GM19438 (cell line): ENCODE data around the gene ANK2.

Source experiments
- ATAC-seq: cut with Tn5 transposase; IDR thresholded peaks from one replicate; pipeline ENCODE4 v1.9.1; 2021; ENCODE audit warnings: low read depth; ENCODE audit not compliant: unreplicated experiment

The ANK2 gene

DNA sequence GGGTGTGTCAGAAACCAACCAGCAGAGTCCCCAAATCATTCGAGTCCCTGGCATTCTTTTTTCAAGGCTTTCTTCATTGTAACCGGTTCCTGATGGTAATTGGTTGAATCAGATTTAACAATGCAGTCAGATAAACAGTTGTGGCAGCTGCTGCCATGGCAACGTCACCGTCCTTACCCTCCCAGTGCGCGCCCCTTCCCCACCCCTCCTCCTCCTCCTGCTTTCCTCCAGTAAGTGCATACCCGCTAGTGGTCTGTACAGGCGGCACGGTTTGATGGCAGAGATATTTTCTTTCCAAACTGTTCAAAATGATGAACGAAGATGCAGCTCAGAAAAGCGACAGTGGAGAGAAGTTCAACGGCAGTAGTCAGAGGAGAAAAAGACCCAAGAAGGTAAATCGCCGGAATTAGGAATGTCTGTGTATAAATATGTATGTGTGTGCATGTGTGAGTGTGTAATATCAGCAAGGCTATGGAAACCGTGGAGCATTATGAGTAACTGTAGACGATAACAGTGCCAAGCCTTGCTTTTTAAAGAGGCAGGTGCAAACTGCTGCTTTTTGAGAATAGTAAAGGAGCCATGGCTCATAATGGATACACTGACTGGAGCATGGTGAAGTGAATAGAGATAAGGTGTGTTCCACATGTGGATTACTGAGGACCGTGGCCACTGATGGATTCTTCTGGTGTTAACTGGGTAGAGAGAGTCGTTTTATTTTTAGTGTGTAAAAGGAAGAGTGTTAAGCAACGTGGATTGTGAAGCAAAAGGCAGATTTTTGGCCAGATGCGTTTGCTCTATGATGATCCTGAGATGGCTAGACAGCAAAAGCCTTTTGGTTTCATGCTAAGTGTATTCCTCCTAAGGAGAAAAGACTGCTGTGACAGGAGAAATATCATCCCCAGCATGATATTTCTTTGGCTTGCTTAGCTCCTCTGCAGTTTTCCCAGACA, at the start of gene ANK2:
TSS of gene ANK2 (plus strand) at position 233 of the 950 bp plus-strand sequence. CDS start at position 309, 76 bp downstream.
- no peak for ATAC-seq

DNA sequence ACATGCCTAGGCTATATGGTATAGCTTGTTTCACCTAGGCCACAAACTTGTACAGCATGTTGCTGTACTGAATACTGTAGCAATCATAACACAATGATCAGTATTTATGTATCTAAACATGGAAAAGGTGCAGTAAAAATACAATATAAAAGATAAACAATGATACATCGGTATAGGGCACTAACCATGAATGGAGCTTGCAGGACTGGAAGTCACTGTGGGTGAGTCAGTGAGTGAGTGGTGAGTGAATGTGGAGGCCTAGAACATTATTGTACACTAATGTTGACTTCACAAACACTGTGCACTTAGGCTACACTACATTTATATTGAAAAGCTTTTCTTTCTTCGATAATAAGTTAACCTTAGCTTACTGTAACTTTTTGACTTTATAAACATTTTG, 45.6 kb upstream of the ANK2 start:
- ATAC-seq, result no peak

DNA sequence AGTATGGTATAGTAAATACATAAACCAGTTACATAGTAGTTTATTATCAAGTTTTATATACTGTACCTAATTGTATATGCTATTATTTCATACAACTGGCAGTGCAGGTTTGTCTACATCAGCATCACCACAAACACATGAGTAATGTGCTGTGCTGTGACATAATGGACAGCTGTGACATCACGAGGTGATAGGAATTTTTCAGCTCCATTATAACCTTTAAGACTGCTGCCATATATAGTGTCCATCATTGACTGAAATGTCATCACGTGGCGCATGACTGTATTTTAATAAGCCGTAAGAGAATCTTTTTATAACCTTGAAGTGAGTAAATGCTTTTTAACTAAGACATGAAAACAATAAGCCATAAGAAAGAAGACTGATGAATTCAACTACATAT, 44.8 kb upstream of the ANK2 start:
- ATAC-seq, result no peak

DNA sequence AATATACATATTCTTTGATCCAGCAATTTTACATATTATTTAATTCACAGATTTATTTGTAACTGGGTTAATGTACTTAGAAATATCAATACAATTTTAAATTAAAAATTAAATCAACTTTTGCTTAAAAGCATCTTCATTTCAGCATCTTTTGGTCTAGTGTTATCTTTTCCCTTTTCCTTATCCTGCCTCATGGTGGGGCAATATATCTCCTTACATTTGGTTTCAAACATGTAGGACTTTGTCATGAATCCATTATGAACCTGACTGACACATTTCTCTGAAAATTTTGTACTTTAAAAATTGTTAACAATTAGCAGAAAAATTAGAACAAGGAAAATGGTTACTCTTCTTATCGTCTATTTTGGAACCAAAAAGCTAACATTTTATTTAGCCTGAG, 42.8 kb upstream of the ANK2 start:
- ATAC-seq, result no peak

DNA sequence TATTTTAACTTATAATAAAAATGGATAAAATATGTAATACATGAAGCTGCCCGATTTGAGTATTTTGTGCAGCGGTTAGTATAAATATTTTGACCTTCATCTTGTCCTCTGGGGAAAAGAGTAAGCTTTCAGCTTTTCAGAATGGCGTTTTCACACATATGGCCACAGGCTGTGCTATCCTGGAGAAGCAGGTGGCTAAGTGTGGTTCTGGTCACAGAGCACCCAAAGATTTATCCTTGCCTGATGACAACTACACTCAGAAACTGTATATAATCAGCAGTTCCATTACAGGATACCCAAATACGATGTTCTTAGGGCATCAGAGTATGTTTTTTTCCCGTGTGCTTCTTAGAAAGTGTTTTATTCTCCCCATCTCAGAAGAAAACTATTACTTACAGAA, 42.3 kb upstream of the ANK2 start:
- no peak for ATAC-seq

DNA sequence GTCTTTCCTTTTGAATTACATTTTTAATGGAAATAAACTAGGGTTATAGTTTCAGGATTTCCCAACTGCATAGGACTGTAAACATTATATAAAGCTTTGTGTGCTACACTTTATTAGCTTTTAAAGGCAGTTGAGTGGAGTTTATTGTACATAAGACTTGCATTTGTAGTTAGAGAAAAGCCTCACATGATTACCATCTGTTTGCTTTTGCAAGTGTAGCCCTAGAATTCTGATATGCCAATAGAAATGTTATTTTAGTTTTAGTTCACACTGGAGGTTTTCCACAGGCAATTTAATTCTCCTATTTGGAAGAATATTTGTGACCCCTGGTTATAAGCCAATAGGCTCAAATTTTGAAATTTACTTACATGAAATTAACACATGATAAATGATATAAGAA, 41.3 kb upstream of the ANK2 start:
- no peak for ATAC-seq

DNA sequence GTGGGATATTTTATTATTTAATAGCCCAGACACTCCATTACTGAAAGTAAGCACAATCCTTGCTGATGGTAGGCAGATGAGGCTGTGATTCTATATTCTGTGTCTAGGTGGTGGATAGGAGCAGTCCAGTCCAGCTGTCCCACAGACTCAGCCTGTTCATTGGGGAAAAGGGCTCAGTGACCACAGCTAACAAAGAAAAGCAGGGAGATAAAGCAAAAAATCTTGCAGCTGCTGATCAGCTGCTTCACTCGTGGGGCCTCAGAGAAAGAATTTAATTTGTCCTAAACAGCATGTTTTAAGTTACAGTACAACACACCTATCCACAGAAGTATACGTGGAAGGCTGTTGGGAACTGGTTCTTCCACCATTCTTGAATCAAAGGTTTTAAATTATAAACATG, 40.7 kb upstream of the ANK2 start:
- no peak for ATAC-seq

DNA sequence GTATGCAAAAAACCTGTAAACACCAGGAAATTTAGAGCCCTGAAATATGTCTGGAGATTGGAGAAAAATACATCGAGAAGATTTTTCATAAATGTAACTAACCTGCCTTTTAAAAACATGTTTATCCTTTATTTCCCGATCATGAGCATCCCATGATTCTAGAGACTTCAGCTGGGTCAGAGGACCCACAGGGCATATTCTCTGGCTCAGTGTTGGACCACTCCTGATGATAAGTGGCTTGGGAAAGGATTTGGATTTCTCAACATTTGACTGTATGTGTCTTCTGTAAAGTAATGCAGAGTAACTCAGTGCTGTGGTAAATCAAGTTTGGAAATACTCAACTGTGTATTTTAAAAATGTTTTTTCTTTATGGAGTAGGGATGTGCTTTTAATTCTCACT, 40.0 kb upstream of the ANK2 start:
- ATAC-seq, result no peak

DNA sequence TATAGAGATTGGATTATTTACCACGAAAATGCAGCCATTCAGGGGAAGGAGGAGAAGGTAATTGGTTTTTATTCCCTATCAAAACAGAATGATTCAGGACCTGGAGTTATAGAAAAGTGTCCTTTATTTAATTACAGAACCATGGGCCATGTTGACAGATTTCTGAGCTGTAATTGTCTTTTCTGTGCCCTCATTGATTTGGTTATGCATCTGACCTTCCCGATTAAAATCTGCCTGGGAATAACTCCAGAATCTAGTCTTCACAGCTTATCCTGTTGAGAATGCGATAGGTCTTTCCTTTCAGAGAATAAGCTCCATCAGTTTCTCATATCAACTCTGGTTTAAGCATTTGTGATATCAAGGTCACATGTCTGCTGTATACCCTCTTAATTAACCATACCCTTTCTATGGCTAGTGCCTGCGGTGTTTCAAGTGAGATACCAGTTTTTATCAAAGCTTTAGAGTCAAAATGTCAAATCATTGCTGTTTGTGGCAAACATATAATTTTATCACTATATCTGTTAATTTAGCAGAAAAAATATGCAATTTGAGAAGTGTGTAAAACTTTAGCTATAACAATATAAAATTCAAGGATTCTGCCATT, 37.2 kb upstream of the ANK2 start:
- ATAC-seq, result no peak

DNA sequence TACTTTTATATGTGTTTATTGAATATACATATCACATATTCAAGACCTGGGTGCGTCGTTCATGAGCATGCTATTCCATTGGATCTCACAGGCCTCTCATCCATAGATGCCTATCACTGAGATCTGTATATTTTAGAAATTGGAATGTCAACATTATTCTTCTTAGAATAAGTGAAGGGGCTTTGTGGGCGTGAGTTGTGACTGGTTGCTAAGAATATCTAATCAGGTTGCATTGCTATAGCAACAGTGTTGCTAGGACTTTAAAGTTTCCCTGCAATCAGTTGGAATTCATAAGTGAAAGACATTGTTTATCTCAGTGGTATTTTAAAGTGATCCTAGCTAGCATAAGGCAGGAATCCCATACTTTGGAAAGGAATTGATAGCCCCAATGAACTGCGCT, 36.7 kb upstream of the ANK2 start:
- no peak for ATAC-seq

DNA sequence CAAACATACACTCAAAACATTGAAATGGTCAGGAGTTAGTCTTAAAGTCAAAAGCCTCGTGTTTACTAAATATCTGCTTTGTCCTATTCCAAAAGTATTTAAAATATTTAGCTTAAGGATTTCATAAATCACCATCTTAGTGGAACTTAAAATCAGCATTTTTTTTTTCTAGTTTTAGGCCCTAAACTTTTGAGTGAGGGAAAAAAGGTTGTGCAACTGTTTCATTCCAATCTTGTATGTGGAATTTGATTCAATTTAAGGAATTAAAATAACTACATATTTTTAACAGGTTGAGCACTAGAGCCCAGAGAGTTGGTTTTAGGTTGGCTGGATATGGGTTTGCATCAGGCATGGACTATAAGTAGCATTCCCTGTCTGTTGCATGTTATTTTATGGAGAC, 35.7 kb upstream of the ANK2 start:
- ATAC-seq, result no peak

DNA sequence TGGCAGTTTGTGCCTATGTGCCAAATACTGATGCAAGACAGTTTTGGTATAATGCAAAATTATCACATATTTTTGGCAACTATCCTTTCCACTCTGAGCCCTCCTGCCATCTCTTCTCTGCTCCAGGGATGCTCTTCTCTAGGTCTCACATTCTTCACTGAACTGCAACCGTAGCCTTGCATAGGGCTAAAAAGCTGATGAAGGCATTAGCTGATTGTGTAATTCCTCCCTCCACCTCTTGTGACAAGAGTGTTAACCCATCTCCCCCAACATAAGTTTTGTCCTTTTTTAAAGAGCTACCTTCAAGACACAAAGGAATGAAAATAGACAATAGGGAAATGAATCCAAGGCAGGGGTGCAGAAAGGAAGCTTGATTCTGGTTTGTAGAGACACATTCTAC, 33.1 kb upstream of the ANK2 start:
- no peak for ATAC-seq

DNA sequence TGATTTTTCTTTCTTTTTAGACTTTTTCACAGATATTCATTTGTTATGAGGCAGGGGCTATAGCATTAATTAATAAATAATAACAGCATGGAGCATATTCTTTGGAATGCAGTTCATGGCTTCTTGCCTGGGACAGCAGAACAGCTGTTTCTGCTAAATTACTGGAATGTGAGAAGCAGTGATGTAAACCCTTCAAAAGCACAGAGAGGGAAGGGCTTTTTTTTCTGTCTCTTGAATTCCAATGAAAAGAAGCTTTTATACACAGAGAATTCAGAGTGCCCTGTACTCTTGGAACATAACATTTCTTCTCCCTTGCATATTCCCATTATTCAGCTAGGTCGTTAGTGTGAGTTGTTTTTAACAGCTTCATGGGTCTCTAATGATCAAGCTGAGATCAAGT, 28.5 kb upstream of the ANK2 start:
- no peak for ATAC-seq

DNA sequence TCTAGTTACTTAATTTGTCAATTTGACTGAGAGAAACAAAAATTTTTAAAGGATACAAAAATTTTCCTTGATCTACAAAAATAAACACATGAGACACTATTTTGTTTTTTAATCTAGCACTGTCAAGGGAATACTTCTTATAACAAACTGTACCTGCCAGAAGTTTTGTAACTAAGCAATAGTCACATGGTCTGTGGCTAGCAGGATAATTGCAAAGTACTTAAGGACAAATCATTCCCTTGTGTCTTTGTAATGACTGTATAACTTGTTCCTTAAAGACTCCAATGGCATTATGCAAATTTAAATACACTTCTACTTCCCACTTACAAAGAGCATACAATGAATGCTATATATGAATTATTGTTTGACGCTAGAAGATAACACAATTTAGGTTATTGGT, 25.1 kb upstream of the ANK2 start:
- ATAC-seq, result no peak

DNA sequence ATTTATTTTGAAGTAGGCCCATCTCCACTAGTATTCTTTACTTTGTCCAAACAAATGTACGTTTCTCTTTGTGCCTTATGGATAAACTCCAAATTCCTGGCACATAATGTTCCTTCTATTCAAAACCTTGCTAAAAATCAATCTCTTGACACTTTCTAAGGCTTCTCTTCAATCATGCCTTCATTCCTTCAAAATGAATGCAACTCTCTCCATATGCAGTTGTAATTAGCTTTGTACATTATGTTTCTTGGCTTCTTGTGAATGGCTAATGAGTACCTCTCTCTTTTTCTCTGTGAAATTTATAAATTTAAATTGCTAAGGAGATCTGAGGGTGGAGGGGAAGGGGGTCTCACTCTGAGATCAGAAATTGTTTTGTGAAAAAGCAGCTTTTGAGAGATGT, 24.0 kb upstream of the ANK2 start:
- ATAC-seq, result no peak

DNA sequence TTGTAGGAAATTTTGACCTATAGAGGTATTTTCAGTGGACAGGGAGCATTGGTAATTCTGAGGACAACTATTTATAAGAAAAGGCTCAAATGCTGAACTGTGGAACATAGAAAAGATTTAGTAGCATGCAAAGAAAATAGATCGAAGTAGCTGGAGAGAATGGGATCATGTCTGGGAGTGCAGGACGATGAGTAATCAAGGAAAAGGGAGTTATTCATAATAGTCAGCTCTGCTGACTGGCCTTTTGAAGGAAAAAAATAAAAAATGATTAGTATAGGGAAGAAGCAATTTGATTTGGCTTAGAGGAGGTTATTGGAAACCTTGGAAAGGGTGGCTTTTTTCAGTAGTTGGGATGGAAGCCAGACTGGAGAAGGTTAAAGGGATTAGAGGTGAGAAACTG, 22.9 kb upstream of the ANK2 start:
- ATAC-seq, result no peak

DNA sequence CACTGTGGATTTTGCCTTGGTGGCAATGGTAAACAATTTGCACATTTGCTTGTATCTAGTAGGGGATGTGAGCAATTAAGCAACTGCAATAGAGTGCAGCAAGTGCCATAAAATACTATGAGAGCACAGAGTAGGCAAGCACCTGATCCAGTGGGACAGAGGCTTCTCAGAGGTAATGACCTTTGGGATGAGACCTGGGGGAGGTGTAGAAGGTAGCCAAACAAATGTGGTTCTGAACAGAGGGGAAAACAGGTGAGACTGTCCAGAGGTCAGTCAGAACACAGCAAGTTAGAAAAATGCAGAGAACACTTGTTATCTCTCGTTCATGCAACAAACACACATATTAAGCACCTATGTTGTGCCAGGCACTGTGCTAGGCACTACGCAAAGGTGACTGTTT, 21.4 kb upstream of the ANK2 start:
- ATAC-seq, result no peak

DNA sequence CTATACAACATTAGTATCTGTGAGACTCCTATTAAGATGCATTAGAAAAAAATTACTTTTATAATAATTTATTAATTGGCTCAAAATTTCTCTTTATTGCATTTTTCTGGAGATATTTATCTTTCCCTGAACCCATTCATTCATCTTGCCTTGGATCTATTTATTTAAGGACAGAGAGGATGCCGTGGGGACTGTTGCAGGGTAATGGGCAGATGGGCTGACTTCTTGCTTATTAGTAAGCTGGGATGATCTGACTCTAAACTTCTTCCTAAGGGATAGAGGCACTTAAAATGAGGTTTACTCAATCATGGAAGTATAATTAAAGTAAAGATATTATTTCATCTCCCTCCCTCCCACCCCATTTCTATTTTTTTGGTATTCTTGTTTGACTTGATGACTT, 18.2 kb upstream of the ANK2 start:
- no peak for ATAC-seq

DNA sequence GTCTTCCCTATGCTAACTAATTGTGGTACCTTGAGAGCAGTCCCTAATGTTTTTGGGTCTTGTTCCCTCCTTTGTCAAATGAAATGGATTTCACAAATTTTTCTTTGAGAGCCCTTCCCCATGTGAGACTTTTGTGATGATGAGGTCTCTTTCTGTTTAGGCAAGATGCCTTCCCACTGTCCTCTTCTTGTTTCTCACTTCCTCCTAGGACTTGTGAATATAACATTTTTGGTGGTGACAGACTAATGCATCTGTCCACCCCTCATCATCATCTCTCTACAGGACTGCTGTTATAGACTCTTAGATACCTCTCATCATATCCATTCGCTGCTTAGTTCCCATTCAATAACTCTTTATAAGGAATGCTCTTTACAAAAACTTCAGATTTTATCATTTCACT, 8.7 kb upstream of the ANK2 start:
- ATAC-seq, result no peak

DNA sequence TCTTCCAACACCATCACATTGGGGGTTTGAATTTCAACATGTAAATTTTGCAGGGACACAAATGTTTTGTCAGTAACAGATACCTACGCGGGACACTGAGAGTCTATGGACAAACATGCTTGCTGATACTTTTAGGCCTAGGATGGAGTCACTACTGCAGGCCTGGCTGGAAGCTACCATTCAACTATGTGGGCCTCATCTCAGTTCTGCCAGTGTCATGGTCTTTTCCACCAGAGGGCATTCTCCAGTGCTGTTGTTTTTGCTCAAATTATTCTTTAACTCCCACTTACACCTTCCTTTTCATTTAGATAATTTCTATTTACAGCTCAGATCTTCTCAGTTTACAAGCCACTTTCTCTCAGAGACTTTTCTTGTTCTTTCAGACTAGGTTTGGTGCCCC, 7.0 kb upstream of the ANK2 start:
- no peak for ATAC-seq

DNA sequence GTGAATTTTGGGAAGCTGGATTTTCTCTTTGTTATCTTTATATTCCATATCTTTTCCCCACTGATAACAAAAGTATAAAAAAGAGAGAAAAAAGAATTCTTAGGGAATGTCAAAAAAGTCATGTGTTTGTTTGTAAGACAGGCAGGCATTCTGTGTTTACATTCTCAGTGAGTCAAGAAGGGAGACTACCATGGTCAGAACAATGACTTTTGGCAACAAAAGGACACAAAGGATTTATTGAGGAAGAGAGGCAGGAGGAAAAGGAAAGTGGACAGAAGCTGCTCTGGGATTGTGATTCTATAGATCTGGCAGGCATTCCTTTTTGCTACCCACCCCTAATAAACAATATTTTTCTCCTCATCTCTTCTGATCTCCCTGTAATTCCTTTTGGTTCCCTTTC, 5.9 kb upstream of the ANK2 start:
- ATAC-seq, result no peak

DNA sequence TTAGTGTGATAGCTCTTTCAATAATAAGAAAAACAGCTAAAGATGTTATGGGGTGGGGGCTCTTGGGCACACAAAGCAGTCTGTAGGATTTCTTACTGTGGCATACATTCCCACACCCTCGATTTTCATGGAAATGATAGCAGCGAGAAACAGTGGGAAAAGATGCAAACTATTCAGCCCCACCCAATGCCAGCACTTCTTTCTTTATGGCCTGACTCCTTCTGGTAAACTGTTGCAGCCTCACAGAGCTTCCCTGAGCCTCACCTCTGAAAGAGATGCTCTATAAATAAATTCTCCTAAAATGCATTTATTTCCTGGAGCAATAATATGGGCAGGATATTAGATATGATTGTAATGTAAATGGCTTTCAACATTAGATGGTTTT, 910 bp downstream of the ANK2 start:
- no peak for ATAC-seq
